GM12878 (cell line): ENCODE results near the gene C20orf202.

Source experiments
- BCLAF1 ChIP-seq: fragments of 450-650 bp; IDR thresholded peaks from 2 replicates; pipeline ENCODE4 v1.6.1; 2017; ENCODE audit warnings: antibody characterized with exemption, mild to moderate bottlenecking, moderate library complexity
- CTCF ChIP-seq, 3 experiments: IDR thresholded peaks in 2 of 3; conservative IDR thresholded peaks in 1 of 3; 2 replicates each; pipeline ENCODE4 v1.5.1; 2011; ENCODE audit warnings: low read depth in 3 of 3, low read length in 3 of 3, mild to moderate bottlenecking in 3 of 3, control low read depth in 2 of 3, moderate library complexity in 2 of 3, inconsistent platforms in 1 of 3, mixed read lengths in 1 of 3; ENCODE audit not compliant: control insufficient read depth in 2 of 3, insufficient read depth in 1 of 3; ENCODE audit errors: extremely low read depth in 1 of 3
- HDGF ChIP-seq: fragments of 450-650 bp; IDR thresholded peaks from 2 replicates; pipeline ENCODE4 v1.6.1; 2016; ENCODE audit warnings: antibody characterized with exemption
- MXI1 ChIP-seq: fragments of 150-350 bp; IDR thresholded peaks from 2 replicates; pipeline ENCODE4 v1.6.1; 2011; ENCODE audit warnings: low read depth, mild to moderate bottlenecking, inconsistent platforms, low read length, improper control_type of control experiment
- POLR2AphosphoS5 ChIP-seq: IDR thresholded peaks from 2 replicates; pipeline ENCODE4 v1.6.1; 2011; ENCODE audit warnings: mild to moderate bottlenecking, low read length, inconsistent platforms

- TF ChIP-seq BCLAF1 (no peak), MXI1 (no peak), CTCF (IDR thresholded peaks at IDR 0.05 in 2 of 3, conservative IDR thresholded peaks at IDR 0.05 in 1 of 3; ENCODE audit: control insufficient read depth in 2 of 3, extremely low read depth in 1 of 3, insufficient read depth in 1 of 3, low read depth in 3 of 3, low read length in 3 of 3) (no peak), HDGF (no peak), POLR2AphosphoS5 (no peak)
Measured at GRCh38 chr20:1164871-1165270, 38.4 kb upstream of the C20orf202 start.
